A549 (cell line): ENCODE results near the gene FERD3L. TPM values are rescaled to one million over a fixed set of nuclear protein-coding genes. Genes with fewer than 3 reads are reported as not detected.

Experiments used
- ATAC-seq, 2 experiments: fragments of 200-7000 bp in 1 of 2; fragments of >200 bp in 1 of 2; cut with Nextera tagmentation in 1 of 2; cut with Tn5 transposase in 1 of 2; 3 replicates each; pipeline versions ENCODE4 v1.8.0 to v1.9.1; 2018 to 2020; ENCODE audit warnings: mild to moderate bottlenecking in 1 of 2, moderate library complexity in 1 of 2
- CTCF ChIA-PET: fragments of 300-600 bp; sonication (Branson Sonifier 250); formaldehyde crosslinking; extraction: SDS; loops from one replicate; lab custom pipeline; 2021; ENCODE audit warnings: antibody characterized with exemption, inconsistent platforms; lab: Yijun Ruan, JAX
- POLR2A ChIA-PET: fragments of 350-600 bp; formaldehyde crosslinking; extraction: SDS; loops from one replicate; lab custom pipeline; 2021; ENCODE audit warnings: antibody characterized with exemption, inconsistent platforms; lab: Yijun Ruan, JAX
- DNase-seq, 2 experiments: peaks; one replicate each; pipeline versions ENCODE4 v3.0.0 to v3.0.0-alpha.2; 2011 to 2016; ENCODE audit warnings: low read depth in 1 of 2, low spot score in 1 of 2
- FAIRE-seq: peaks from 2 replicates; lab custom pipeline; 2011; peaks lifted over from hg19 to GRCh38; lab: Jason Lieb, UNC
- H3K27ac ChIP-seq, 2 experiments: fragments of >200 bp; sonication (Bioruptor Twin); formaldehyde crosslinking; 3 replicates each; pipeline ENCODE4 v1.5.1; 2016 to 2017
- H3K4me1 ChIP-seq: fragments of >200 bp; sonication (Bioruptor Twin); formaldehyde crosslinking; 3 replicates; pipeline ENCODE4 v1.6.1; 2016
- H3K4me2 ChIP-seq: fragments of >200 bp; sonication (Bioruptor Twin); formaldehyde crosslinking; 3 replicates; pipeline ENCODE4 v1.6.1; 2016
- H3K4me3 ChIP-seq: fragments of >200 bp; sonication (Bioruptor Twin); formaldehyde crosslinking; 3 replicates; pipeline ENCODE4 v1.5.1; 2016
- H3K9me3 ChIP-seq: fragments of >200 bp; sonication (Bioruptor Twin); formaldehyde crosslinking; 3 replicates; pipeline ENCODE4 v1.6.1; 2016
- BHLHE40 ChIP-seq: IDR thresholded peaks from 2 replicates; pipeline ENCODE4 v1.6.1; 2012; ENCODE audit warnings: low read depth, low read length, inconsistent platforms
- CEBPB ChIP-seq, 2 experiments: fragments of >200 bp in 1 of 2; sonication (Bioruptor Twin) in 1 of 2; formaldehyde crosslinking in 1 of 2; IDR thresholded peaks; 2 replicates each; pipeline ENCODE4 v1.6.1; 2012 to 2016
- EHF ChIP-seq: fragments of 250-450 bp; sonication (Bioruptor Pico); IDR thresholded peaks from 2 replicates; pipeline ENCODE4 v1.5.0; 2020; ENCODE audit warnings: mild to moderate bottlenecking
- ESRRA ChIP-seq: fragments of 150-350 bp; IDR thresholded peaks from 2 replicates; pipeline ENCODE4 v1.6.1; 2014; ENCODE audit warnings: mild to moderate bottlenecking, low read length, borderline replicate concordance
- FOSL2 ChIP-seq, 2 experiments: fragments of 450-650 bp in 1 of 2; fragments of >200 bp in 1 of 2; sonication (Bioruptor Twin) in 1 of 2; formaldehyde crosslinking; IDR thresholded peaks; 2 replicates each; pipeline versions ENCODE4 v1.5.0 to v1.6.1; 2016 to 2020; ENCODE audit warnings: mild to moderate bottlenecking in 1 of 2, moderate library complexity in 1 of 2
- HEYL ChIP-seq: fragments of 250-450 bp; sonication (Bioruptor Pico); IDR thresholded peaks from 2 replicates; pipeline ENCODE4 v1.8.0; 2021; ENCODE audit warnings: mild to moderate bottlenecking, moderate library complexity
- HOXB13 ChIP-seq: fragments of 250-450 bp; sonication (Bioruptor Pico); IDR thresholded peaks from 2 replicates; pipeline ENCODE4 v1.5.0; 2020; ENCODE audit warnings: low read depth, mild to moderate bottlenecking, moderate library complexity
- KDM1A ChIP-seq: fragments of 200-600 bp; sonication (generic); IDR thresholded peaks from 2 replicates; pipeline ENCODE4 v1.6.1; 2016; ENCODE audit warnings: low read depth, mild to moderate bottlenecking
- MAFK ChIP-seq: fragments of 450-650 bp; IDR thresholded peaks from 2 replicates; pipeline ENCODE4 v1.6.1; 2014; ENCODE audit not compliant: partially characterized antibody
- MYC ChIP-seq: IDR thresholded peaks from 2 replicates; pipeline ENCODE4 v1.6.1; 2012; ENCODE audit warnings: mild to moderate bottlenecking, inconsistent platforms, low read length, improper control_type of control experiment, borderline replicate concordance
- NFE2L2 ChIP-seq: fragments of 150-350 bp; conservative IDR thresholded peaks from 2 replicates; pipeline ENCODE4 v1.6.1; 2014; ENCODE audit warnings: low read length
- NPAS2 ChIP-seq: fragments of 250-450 bp; sonication (Bioruptor Pico); IDR thresholded peaks from 2 replicates; pipeline ENCODE4 v1.8.0; 2022; ENCODE audit warnings: mild to moderate bottlenecking, moderate library complexity, borderline replicate concordance
- POLR2A ChIP-seq: IDR thresholded peaks from 2 replicates; pipeline ENCODE4 v1.6.1; 2012; ENCODE audit warnings: mild to moderate bottlenecking, low read length
- POLR2AphosphoS2 ChIP-seq: conservative IDR thresholded peaks from 2 replicates; pipeline ENCODE4 v1.6.1; 2012; ENCODE audit warnings: low read length, improper control_type of control experiment, inconsistent platforms
- RCOR1 ChIP-seq: fragments of 150-350 bp; IDR thresholded peaks from 2 replicates; pipeline ENCODE4 v1.6.1; 2014; ENCODE audit warnings: antibody characterized with exemption, low read length, low read depth
- RFX5 ChIP-seq: fragments of 450-650 bp; IDR thresholded peaks from 2 replicates; pipeline ENCODE4 v1.7.1; 2014; ENCODE audit warnings: antibody characterized with exemption, mild to moderate bottlenecking, moderate library complexity
- RNF2 ChIP-seq: fragments of 200-600 bp; sonication (generic); IDR thresholded peaks from 2 replicates; pipeline ENCODE4 v1.6.1; 2016; ENCODE audit warnings: low read depth, mild to moderate bottlenecking, antibody characterized with exemption, moderate library complexity, borderline replicate concordance
- TFCP2L1 ChIP-seq: fragments of 250-450 bp; sonication (Bioruptor Pico); IDR thresholded peaks from 2 replicates; pipeline ENCODE4 v1.5.0; 2021; ENCODE audit warnings: mild to moderate bottlenecking
- TP53 ChIP-seq: fragments of 250-450 bp; sonication (Bioruptor Pico); IDR thresholded peaks from 2 replicates; pipeline ENCODE4 v1.5.0; 2021; ENCODE audit warnings: mild to moderate bottlenecking, moderate library complexity
- ZFP36 ChIP-seq: fragments of 450-650 bp; IDR thresholded peaks from 2 replicates; pipeline ENCODE4 v1.6.1; 2014; ENCODE audit warnings: borderline replicate concordance; ENCODE audit not compliant: partially characterized antibody
- ZNF302 ChIP-seq: fragments of 250-450 bp; sonication (Bioruptor Pico); IDR thresholded peaks from 2 replicates; pipeline ENCODE4 v1.9.0; 2021; ENCODE audit warnings: inconsistent platforms, mild to moderate bottlenecking, moderate library complexity
- ZSCAN20 ChIP-seq: fragments of 250-450 bp; sonication (Bioruptor Pico); IDR thresholded peaks from 2 replicates; pipeline ENCODE4 v1.8.0; 2022; ENCODE audit warnings: mild to moderate bottlenecking, moderate library complexity
- WGBS: methylation state at CpG from one replicate; pipeline ENCODE4 v1.1.6; 2017; ENCODE audit errors: missing lambda C conversion rate; 5-methylcytosine and 5-hydroxymethylcytosine counted together
- polyA plus RNA-seq, 4 experiments: library from polyadenylated mRNA; depleted of rRNA in 3 of 4; stranded (reverse); fragments of >200 nt; fragmentation: RNase III in 1 of 4; extraction: RNeasy Plus Mini Kit Qiagen cat#74134 plus additional on column Dnase treatment in 1 of 4; gene quantifications; 2 replicates in 3 of 4; 3 replicates in 1 of 4; pipeline ENCODE4 v1.2.3, GENCODE V29; 2011 to 2017
- TF ChIP-seq, protein P1 (sequence below): fragments of 150-350 bp; IDR thresholded peaks from 2 replicates; pipeline ENCODE4 v1.6.1; 2014; ENCODE audit warnings: low read depth, mild to moderate bottlenecking, low read length
- TF ChIP-seq, protein P2 (sequence below): IDR thresholded peaks from 2 replicates; pipeline ENCODE4 v1.6.1; 2012; ENCODE audit warnings: low read depth, borderline replicate concordance
- TF ChIP-seq, protein P3 (sequence below): fragments of >200 bp; sonication (Bioruptor Twin); formaldehyde crosslinking; IDR thresholded peaks from 3 replicates; pipeline ENCODE4 v1.6.1; 2016
- TF ChIP-seq, protein P4 (sequence below): IDR thresholded peaks from 2 replicates; pipeline ENCODE4 v1.6.1; 2012
- TF ChIP-seq, protein P5 (sequence below): fragments of 250-450 bp; sonication (Bioruptor Pico); IDR thresholded peaks from 2 replicates; pipeline ENCODE4 v1.5.0; 2020; ENCODE audit warnings: low read depth, mild to moderate bottlenecking, moderate library complexity
- TF ChIP-seq, protein P6 (sequence below): fragments of 250-450 bp; sonication (Bioruptor Pico); IDR thresholded peaks from 2 replicates; pipeline ENCODE4 v1.5.0; 2021; ENCODE audit warnings: mild to moderate bottlenecking, moderate library complexity, borderline replicate concordance

FERD3L gene
- polyA plus RNA-seq, 2 of the 4 experiments (the other 2 are of a cell fraction): not detected

DNA sequence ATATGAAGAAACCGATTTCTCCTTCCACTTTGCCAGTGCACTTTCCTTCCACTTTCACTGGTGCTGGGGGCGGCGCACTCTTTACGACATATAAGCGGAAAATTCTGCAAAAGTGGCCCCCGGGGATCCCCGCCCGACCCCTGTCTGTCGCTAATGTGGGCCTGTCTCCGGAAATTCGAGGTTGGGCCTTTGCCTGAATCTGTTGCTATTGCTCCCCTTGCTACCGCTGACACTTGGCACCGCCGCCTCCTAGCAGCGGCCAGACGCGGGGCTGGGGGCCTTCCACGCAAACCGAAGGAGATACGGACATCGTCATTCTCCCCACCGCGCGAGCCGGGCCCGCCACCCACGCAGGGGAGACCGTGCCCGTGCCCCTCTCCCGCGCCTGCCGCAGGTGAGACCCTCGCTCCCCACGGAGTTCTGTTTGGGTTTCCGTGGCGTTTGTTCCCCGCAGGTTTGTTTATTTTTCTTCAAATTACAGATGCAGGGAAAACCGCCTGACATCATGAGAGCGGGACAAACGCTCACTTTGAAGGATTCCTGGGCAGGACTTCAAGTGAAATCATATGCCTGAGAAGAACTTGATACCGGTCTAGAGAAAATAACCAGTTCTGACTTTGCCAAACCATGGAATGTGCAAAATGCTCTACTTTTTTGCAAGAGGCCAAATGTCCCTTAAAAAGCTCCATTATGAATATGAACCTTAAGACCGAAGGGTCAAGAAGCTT lies 32.8 kb downstream of the FERD3L start:
- Histone ChIP-seq H3K4me3 (no peak overlapping the region), H3K4me2 (no peak overlapping the region), H3K4me1 (no peaks in the 10 kb centered on the region), H3K27ac (no peak overlapping the region), H3K9me3 (no peaks in the 10 kb centered on the region)
- no peak for TF ChIP-seq ZSCAN20 (CRISPR knock-in tag)
- no peak for TF ChIP-seq RCOR1
- no peak for TF ChIP-seq BHLHE40
- TF ChIP-seq, protein P1, sequence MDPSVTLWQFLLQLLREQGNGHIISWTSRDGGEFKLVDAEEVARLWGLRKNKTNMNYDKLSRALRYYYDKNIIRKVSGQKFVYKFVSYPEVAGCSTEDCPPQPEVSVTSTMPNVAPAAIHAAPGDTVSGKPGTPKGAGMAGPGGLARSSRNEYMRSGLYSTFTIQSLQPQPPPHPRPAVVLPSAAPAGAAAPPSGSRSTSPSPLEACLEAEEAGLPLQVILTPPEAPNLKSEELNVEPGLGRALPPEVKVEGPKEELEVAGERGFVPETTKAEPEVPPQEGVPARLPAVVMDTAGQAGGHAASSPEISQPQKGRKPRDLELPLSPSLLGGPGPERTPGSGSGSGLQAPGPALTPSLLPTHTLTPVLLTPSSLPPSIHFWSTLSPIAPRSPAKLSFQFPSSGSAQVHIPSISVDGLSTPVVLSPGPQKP: no peak
- no peak for TF ChIP-seq EHF (CRISPR knock-in tag)
- TF ChIP-seq ZNF302 (CRISPR knock-in tag): no peak
- no peak for TF ChIP-seq MYC
- no peak for TF ChIP-seq NFE2L2
- no peak for TF ChIP-seq ZFP36
- no peak for TF ChIP-seq POLR2A
- no peak for TF ChIP-seq TFCP2L1 (CRISPR knock-in tag)
- no peak for TF ChIP-seq RNF2
- no peak for TF ChIP-seq ESRRA
- TF ChIP-seq, protein P2, sequence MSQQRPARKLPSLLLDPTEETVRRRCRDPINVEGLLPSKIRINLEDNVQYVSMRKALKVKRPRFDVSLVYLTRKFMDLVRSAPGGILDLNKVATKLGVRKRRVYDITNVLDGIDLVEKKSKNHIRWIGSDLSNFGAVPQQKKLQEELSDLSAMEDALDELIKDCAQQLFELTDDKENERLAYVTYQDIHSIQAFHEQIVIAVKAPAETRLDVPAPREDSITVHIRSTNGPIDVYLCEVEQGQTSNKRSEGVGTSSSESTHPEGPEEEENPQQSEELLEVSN: no peak
- no peak for TF ChIP-seq RFX5
- TF ChIP-seq HOXB13: no peak
- TF ChIP-seq, protein P3, sequence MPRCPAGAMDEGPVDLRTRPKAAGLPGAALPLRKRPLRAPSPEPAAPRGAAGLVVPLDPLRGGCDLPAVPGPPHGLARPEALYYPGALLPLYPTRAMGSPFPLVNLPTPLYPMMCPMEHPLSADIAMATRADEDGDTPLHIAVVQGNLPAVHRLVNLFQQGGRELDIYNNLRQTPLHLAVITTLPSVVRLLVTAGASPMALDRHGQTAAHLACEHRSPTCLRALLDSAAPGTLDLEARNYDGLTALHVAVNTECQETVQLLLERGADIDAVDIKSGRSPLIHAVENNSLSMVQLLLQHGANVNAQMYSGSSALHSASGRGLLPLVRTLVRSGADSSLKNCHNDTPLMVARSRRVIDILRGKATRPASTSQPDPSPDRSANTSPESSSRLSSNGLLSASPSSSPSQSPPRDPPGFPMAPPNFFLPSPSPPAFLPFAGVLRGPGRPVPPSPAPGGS: no peak
- TF ChIP-seq, protein P4, sequence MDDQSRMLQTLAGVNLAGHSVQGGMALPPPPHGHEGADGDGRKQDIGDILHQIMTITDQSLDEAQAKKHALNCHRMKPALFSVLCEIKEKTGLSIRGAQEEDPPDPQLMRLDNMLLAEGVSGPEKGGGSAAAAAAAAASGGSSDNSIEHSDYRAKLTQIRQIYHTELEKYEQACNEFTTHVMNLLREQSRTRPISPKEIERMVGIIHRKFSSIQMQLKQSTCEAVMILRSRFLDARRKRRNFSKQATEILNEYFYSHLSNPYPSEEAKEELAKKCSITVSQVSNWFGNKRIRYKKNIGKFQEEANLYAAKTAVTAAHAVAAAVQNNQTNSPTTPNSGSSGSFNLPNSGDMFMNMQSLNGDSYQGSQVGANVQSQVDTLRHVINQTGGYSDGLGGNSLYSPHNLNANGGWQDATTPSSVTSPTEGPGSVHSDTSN: no peak
- no peak for TF ChIP-seq POLR2AphosphoS2
- ATAC-seq (no peak), DNase-seq (no peak), FAIRE-seq (no peak)
- ChIA-PET CTCF (no interaction called here), POLR2A (no interaction called here)
- WGBS: 80% methylated on average over 37 of the region's 42 CpGs

DNA sequence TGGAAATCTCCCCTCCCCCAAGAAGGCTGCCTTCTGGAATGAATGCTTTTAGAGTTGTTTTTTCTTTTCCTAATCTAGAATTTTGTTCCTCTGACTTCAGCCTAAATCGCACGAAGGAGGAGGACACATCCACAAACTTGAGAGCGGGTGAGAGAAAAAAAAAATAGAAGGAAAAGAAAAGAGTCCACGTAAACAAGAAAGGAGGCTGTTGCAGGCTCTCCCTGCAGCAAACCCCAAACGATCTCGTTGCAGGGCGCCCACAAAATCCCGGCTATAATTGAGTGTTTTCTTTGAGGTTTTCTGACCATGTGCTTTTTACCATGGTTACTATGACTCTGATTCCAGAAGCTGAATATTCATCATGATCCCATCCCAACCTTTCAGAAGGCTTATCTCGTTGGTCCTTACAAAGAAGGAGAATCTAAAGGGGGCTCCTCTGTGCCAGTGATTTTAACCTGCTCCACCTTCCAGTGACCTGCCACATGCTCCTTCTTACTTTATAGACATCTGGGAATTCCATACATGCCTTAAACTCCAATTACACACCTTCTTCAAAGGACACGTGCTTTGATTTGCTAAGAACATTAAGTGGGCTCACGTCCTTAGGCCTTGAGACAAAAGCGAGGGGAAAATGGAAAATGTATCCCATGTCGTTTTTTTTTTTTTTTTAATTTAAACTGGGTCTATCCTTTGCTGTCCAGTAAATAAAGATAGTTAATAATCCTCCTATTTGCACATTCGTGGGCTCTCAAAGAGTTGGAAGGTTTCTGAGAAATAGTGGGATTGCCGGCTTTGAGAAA lies 33.5 kb downstream of the FERD3L start:
- Histone ChIP-seq H3K9me3 (no peaks in the 10 kb centered on the region), H3K27ac (no peak overlapping the region), H3K4me2 (no peak overlapping the region), H3K4me3 (no peak overlapping the region), H3K4me1 (no peaks in the 10 kb centered on the region)
- FAIRE-seq: no peak
- DNase-seq: no peak
- WGBS: 74% methylated on average over 15 of the region's 15 CpGs
- CTCF ChIA-PET: no interaction called here
- POLR2A ChIA-PET: no interaction called here
- ATAC-seq: no peak
- TF ChIP-seq MAFK: no peak
- TF ChIP-seq, protein P5, sequence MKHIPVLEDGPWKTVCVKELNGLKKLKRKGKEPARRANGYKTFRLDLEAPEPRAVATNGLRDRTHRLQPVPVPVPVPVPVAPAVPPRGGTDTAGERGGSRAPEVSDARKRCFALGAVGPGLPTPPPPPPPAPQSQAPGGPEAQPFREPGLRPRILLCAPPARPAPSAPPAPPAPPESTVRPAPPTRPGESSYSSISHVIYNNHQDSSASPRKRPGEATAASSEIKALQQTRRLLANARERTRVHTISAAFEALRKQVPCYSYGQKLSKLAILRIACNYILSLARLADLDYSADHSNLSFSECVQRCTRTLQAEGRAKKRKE: no peak
- TF ChIP-seq HEYL (CRISPR knock-in tag): no peak
- TF ChIP-seq NPAS2: no peak
- TF ChIP-seq, protein P6, sequence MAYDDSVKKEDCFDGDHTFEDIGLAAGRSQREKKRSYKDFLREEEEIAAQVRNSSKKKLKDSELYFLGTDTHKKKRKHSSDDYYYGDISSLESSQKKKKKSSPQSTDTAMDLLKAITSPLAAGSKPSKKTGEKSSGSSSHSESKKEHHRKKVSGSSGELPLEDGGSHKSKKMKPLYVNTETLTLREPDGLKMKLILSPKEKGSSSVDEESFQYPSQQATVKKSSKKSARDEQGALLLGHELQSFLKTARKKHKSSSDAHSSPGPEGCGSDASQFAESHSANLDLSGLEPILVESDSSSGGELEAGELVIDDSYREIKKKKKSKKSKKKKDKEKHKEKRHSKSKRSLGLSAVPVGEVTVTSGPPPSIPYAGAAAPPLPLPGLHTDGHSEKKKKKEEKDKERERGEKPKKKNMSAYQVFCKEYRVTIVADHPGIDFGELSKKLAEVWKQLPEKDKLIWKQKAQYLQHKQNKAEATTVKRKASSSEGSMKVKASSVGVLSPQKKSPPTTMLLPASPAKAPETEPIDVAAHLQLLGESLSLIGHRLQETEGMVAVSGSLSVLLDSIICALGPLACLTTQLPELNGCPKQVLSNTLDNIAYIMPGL (CRISPR knock-in tag): no peak
- no peak for TF ChIP-seq TP53 (CRISPR knock-in tag)
- no peak for TF ChIP-seq CEBPB (IDR thresholded peaks at IDR 0.05)
- TF ChIP-seq, protein P4: no peak
- no peak for TF ChIP-seq NFE2L2
- TF ChIP-seq FOSL2 (IDR thresholded peaks at IDR 0.05): no peak
- TF ChIP-seq FOSL2 (CRISPR knock-in tag; IDR thresholded peaks at IDR 0.05): no peak
- no peak for TF ChIP-seq KDM1A
